ENCODE data around the gene TVP23A. TPM values are rescaled to one million over a fixed set of nuclear protein-coding genes. Genes with fewer than 3 reads are reported as not detected.
"Not testable (repeated sequence)": the region's sequence is repeated elsewhere in the genome, so short reads cannot be mapped to it uniquely, and the experiment has no call there.

The TVP23A gene
- polyA plus RNA-seq, 3 donors: 2.5 to 5.1 (median 4.2) TPM

GRCh38 chr16:10836174-10836853 lies 17.7 kb upstream of the TVP23A start:
- no peak for DNase-seq

DNA sequence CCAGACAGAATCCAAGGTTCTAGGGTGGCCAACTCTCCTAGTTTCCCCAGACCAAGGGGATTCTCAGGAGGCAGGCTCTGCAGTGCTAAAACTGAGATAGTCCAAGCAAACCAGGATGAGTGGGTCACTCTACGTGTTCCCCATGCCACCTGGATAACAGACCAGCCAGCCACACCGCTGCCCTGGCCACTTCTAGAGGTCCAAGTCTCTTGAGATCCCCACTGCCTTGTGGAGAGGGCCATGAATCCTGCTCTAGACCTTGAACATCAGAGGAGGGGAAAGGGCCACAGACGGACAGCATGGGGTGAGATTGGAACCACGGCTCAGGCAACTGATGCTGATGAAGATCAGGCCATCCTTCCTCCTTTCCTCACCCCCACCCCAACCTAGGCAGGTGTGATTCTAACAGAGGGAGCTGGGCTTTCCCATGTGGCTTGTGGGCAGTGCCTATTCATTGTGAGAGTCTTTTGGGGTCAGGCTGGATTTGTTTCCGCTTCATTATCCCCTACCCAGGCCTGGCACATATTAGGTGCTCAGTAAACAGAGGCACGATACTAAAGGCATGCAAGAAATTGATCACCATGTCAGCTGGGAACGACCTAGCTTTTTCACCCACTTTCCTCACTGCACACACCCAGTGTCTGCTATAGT lies 16.8 kb upstream of the TVP23A start:
- no peak for DNase-seq

GRCh38 chr16:10834766-10835165 lies 16.2 kb upstream of the TVP23A start:
- no peak for DNase-seq

GRCh38 chr16:10834130-10834529 lies 15.5 kb upstream of the TVP23A start:
- no peak for DNase-seq

- no peak for DNase-seq
These were observed 14.7 kb upstream of the TVP23A start for GRCh38 chr16:10833271-10833670.

- no peak for DNase-seq
These were observed 13.6 kb upstream of the TVP23A start for GRCh38 chr16:10831894-10832886.

- not testable (repeated sequence) for DNase-seq
These were observed 11.6 kb upstream of the TVP23A start for GRCh38 chr16:10830240-10830639.

DNA sequence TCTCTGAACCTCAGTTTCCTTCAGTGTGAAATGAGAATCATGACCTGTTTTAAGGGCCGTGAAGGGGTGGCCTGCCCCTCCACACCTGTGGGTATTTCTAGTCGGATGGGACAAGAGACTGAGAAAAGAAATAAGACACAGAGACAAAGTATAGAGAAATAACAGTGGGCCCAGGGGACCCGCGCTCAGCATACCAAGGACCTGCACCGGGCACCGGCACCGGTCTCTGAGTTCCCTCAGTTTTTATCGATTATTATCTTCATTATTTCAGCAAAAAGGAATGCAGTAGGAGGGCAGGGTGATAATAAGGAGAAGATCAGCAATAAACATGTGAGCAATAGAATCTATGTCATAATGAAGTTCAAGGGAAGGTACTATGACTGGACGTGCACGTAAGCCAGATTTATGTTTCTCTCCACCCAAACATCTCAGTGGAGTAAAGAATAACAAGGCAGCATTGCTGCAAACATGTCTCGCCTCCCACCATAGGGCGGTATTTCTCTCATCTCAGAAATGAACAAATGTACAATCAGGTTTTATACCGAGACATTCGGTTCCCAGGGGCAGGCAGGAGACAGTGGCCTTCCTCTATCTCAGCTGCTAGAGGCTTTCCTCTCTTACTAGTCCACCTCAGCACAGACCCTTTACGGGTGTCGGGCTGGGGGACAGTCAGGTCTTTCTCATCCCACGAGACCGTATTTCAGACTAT lies 10.9 kb upstream of the TVP23A start:
- not testable (repeated sequence) for DNase-seq

GRCh38 chr16:10828851-10829366 lies 10.3 kb upstream of the TVP23A start:
- DNase-seq: peak; percentile 55

DNA sequence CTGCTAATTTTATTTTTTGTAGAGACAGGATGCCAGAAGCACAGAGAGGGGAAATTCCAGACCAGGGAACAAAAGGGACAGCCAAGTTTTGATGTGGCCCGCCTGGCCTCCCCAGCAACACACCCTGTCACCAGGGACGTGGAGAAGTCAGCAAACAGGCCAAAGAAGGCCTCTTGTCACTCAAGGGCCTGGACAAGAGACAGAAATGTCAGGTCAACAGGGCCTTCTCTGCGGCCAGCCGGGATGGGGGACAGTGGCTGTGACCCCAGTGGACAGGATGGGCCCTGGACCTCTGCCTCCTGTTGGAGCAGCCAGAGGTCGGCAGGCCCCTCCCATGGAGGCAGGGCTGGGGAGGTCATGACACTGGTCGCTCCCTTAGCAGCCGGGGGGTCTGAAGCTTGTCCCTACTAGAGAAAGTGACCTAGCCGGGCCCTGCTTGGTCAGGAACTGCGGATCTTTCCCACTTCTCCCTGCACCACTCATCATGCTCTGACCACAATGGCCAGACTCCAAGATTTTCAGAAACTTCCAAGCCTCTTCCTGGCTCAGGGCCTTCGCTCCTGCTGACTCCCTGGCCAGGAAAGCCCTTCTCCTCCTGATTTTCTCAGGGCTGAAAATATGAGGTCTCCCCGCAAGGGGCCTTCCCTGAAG lies 9.2 kb upstream of the TVP23A start:
- DNase-seq: peak; percentile 60

- no peak for DNase-seq
These were observed 5.7 kb upstream of the TVP23A start for GRCh38 chr16:10824111-10824893.

GRCh38 chr16:10822702-10823101 lies 4.1 kb upstream of the TVP23A start:
- DNase-seq: no peak

DNA sequence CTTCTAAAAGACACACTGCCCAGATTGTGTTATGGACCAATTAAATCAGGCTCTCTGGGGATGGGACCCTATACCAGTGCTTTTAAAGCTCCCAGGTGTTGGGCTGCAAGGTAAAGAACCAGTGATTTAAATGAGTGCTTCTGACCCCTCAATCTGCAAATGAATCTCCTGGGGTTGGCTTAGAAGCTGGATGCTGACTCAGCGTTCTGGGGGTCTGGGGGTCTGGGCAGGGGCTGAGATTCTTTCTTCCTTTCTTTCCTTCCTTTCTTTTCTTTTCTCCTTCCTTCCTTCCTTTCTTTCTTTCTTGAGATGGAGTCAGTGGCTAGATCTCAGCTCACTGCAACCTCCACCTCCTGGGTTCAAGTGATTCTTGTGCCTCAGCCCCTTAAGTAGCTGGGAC lies 2.0 kb upstream of the TVP23A start:
- no peak for DNase-seq

DNA sequence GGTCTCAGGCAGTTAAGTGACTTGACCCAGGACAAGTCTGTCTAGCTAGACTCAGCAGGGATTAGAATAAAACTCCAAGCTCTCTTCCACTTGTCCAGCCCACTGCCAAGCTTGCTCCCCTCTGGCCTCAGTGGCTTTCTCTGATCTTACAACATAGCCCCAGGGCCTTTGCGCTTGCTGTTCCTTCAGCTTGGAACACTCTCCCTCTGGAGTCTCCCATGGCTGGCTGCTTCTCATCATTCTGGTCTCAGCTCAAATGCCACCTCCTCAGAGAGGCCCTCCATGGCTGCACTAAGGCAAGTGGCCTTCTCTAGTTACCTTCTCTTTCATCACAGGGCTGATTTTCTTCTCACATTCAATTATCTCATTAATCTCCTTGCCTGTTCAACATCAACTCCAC lies 1.1 kb downstream of the TVP23A start:
- DNase-seq: no peak

DNA sequence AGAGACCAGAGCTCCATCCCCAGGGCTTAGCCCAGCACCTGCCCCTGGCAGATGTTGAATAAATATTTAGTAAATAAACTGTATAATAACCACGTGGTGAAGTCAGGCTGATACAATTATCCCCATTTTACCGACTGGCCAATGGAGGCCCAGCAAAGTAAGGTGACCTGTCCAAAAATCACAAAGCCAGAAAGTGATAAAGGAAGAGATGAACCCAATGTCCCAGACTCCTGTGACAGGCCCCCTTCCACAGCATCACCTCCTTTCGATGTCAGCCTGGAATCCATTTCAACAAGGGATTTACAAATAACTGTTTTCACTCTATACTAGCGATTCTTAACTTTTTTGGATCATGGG lies 5.5 kb downstream of the TVP23A start:
- DNase-seq: no peak

DNA sequence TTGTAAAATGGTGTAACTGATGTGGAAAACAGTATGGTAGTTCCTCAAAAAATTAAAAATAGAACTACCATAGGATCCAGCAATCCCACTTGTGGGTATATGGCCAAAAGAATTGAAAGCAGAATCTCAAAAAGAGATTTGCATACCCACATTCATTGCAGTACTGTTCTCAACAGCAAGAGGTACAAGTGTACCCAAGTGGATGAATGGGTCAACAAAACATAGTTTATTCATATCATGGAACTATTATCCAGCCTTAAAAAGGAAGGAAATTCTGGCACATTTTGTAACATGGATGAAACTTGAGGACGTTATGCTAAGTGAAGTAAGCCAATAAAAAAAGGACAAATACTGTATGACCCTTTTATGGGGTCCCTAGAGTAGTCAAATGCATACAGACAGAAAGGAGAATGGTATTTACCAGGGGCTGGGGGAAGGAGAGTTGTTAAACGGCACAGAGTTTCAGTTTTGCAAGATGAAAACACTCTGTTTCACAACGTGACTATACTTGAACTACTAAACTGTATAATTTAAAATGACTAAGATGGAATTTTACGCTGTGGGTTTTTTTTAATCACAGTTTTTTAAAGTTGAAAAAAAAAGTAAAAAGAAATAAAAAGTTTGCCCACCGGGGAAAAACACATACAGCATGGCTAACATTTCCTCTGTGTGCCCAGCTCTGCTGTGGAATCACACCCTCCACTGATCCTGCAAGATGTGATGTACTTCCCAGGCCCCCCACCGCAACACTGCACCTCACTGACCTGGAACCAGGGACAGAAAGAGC lies 6.1 kb downstream of the TVP23A start:
- no peak for DNase-seq

DNA sequence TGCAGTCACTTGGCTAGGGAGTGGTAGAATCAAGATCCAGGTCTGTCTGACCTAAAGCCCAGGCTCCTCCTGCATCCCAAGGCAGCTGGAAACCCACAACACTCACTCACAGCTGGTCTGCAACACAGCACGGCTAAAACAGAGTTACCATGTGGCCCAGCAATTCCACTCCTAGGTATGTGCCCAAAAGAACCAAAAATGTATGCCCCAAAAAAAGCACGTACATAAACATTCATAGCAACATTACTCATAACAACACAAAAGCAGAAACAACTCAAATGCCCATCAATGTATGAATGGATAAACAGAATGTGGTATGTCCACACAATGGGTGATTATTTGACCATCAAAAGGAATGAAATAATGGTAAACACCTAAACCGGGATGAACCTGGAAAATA lies 8.9 kb downstream of the TVP23A start:
- DNase-seq: no peak

DNA sequence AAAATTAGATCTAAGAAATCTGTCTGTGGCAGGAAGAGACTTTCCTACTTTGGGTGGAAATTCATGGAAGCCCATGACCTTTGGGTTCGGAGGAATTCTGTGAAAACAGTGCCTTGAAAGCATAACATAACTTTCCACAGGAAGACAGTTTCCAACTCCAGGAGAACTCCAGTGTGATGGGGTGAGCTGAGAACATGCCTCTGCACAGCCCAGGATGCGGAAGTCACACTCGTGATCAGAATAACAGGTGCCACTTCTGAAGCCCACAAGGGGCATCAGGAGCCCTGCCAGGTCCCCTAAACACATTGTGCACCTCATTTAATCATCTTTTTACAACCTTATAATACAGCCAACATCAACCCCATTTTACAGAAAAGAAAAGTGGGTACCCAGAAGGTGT lies 9.7 kb downstream of the TVP23A start:
- DNase-seq: no peak

DNA sequence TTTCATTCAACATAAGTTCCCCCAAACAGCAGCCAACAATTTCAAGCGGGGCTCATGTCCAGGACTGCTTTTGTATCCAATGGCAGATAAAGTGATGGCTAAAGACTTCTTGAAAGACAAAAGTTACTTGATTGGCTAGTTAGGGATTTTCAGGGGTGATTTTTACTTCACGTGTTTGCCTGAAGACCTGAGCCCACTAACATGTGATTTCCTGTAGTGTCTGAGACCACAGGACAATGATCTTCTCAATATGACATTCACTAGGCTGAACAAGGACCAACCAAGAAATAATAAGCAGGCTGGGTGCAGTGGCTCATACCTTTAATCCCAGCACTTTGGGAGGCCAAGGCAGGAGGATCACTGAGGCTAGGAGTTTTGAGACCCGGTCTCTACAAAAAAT lies 10.4 kb downstream of the TVP23A start:
- DNase-seq: no peak

- no peak for DNase-seq
These were observed 11.9 kb downstream of the TVP23A start for GRCh38 chr16:10806698-10807097.
